ENCODE results near the gene MICU2.

Gene MICU2

GRCh38 chr13:21584973-21585592, 18.9 kb downstream of the MICU2 start:
- no peak for DNase-seq (ENCODE audit: low spot score)
- no peak for TF ChIP-seq CTCF (IDR thresholded peaks at IDR 0.05; ENCODE audit: extremely low read depth, insufficient read depth, missing control alignments)
- in situ Hi-C loops (cut with MboI; ENCODE audit: low pct_unique_long_range_greater_than_20kb, low sequenced_read_pairs, unreplicated experiment): no loop called here

DNA sequence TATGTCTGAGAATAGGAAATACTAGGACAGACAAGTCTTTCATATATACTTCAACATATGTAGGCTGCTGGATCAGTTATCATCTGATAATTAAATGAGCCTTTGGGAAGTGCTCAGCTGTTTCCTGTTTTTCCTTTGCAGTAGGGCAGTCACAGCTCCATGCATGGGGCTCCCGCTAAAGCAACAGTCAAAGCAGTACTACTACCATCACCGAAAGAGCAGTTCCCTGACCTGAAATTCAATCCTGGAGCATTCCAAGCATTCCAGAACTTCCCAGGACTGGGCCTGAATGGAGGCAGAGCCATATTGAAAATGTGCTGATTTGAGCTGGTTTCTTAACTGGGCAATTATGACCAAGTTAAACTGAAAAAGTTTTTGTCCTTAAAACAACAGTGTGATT, 20.5 kb downstream of the MICU2 start:
- in situ Hi-C loops (cut with MboI; ENCODE audit: low pct_unique_long_range_greater_than_20kb, low sequenced_read_pairs, unreplicated experiment): no loop called here

GRCh38 chr13:21580736-21581135, 23.2 kb downstream of the MICU2 start:
- in situ Hi-C loops (cut with MboI; ENCODE audit: low pct_unique_long_range_greater_than_20kb, low sequenced_read_pairs, unreplicated experiment): no loop called here
- TF ChIP-seq CTCF (IDR thresholded peaks at IDR 0.05; ENCODE audit: extremely low read depth, insufficient read depth, missing control alignments): no peak
- DNase-seq (ENCODE audit: low spot score): no peak

More for the DNA sequence above, 20.5 kb downstream of the MICU2 start:
- no peak for TF ChIP-seq CTCF (IDR thresholded peaks at IDR 0.05; ENCODE audit: extremely low read depth, insufficient read depth, missing control alignments)
- DNase-seq (ENCODE audit: low spot score): no peak

- in situ Hi-C loops (cut with MboI; ENCODE audit: low pct_unique_long_range_greater_than_20kb, low sequenced_read_pairs, unreplicated experiment): no loop called here
- DNase-seq (ENCODE audit: low spot score): no peak
- TF ChIP-seq CTCF (IDR thresholded peaks at IDR 0.05; ENCODE audit: extremely low read depth, insufficient read depth, missing control alignments): no peak
Measured at GRCh38 chr13:21579754-21580316, 24.1 kb downstream of the MICU2 start.

DNA sequence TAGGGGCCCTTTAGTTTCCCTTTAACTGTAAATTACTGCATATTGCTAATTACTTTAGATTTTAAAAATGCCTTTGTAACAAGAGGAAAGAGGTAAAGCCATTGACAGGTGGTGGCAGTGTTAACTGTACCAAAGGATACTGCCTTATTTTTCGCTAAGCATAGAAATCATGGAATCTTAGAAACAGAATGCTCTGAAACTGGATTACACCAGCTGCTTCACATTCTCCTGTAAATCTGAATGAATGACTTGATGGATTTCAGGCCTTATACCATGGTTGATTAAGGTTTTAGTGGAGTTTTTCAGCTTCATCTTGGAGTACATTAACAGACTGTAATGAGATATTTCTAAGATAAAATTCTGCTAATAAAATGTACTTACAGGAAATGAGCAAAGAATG, 25.2 kb downstream of the MICU2 start:
- TF ChIP-seq CTCF (IDR thresholded peaks at IDR 0.05; ENCODE audit: extremely low read depth, insufficient read depth, missing control alignments): no peak
- no peak for DNase-seq (ENCODE audit: low spot score)
- in situ Hi-C loops (cut with MboI; ENCODE audit: low pct_unique_long_range_greater_than_20kb, low sequenced_read_pairs, unreplicated experiment): no loop called here

DNA sequence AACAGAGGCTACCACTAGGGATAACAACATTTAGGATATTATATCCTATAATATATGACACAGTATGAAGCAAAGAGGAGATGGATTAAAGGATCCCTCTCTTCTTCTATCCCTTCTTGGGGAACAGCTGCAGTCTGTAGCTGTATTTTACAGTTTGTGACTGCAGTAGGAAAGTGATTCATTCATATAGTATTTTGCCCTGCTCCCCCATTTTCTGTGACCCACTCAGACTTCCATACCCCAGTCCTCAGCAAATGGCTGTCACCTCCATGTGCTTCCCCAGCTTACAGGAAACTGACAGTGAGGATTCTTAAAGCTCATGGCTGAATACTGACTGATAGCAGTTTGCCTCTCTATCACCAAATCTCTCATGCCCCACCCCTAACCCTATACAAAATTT, 27.5 kb downstream of the MICU2 start:
- DNase-seq (ENCODE audit: low spot score): no peak
- TF ChIP-seq CTCF (IDR thresholded peaks at IDR 0.05; ENCODE audit: extremely low read depth, insufficient read depth, missing control alignments): no peak
- in situ Hi-C loops (cut with MboI; ENCODE audit: low pct_unique_long_range_greater_than_20kb, low sequenced_read_pairs, unreplicated experiment): no loop called here

Measured in GM13977 (cell line).